NCI-H2227 (cell line): ENCODE data around the gene PTCRA.
"Not testable (repeated sequence)": the region's sequence is repeated elsewhere in the genome, so short reads cannot be mapped to it uniquely, and the experiment has no call there.

ENCODE experiments used
- DNase-seq: peaks from one replicate; lab custom pipeline; 2025; ENCODE audit not compliant: unreplicated experiment; lab: John Stamatoyannopoulos, UW

Gene PTCRA

GRCh38 chr6:42902429-42903263, 13.2 kb upstream of the PTCRA start:
- DNase-seq: not testable (repeated sequence)

GRCh38 chr6:42904467-42904866, 11.4 kb upstream of the PTCRA start:
- no peak for DNase-seq

DNA sequence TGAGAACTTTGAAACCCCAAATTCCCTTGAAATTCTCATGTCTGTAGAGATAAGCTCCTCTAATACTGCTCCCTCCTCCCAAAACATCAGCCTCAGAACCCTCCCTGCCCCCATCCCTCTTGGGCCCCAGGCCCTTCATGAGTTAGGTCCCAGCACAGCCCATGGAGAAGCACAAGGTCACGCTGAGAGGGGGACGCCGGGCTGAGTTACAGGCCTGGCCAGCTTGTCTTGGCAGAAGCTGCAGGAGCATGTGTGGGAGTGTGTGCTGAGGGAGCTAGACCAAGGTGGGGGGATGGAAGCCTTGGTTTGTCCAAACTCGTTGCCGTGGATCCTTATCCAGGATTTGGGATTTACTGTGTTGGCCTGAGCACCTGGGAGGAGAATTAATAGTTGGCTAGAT, 8.5 kb upstream of the PTCRA start:
- no peak for DNase-seq

- no peak for DNase-seq
Measured at GRCh38 chr6:42909835-42910234, 6.0 kb upstream of the PTCRA start.

DNA sequence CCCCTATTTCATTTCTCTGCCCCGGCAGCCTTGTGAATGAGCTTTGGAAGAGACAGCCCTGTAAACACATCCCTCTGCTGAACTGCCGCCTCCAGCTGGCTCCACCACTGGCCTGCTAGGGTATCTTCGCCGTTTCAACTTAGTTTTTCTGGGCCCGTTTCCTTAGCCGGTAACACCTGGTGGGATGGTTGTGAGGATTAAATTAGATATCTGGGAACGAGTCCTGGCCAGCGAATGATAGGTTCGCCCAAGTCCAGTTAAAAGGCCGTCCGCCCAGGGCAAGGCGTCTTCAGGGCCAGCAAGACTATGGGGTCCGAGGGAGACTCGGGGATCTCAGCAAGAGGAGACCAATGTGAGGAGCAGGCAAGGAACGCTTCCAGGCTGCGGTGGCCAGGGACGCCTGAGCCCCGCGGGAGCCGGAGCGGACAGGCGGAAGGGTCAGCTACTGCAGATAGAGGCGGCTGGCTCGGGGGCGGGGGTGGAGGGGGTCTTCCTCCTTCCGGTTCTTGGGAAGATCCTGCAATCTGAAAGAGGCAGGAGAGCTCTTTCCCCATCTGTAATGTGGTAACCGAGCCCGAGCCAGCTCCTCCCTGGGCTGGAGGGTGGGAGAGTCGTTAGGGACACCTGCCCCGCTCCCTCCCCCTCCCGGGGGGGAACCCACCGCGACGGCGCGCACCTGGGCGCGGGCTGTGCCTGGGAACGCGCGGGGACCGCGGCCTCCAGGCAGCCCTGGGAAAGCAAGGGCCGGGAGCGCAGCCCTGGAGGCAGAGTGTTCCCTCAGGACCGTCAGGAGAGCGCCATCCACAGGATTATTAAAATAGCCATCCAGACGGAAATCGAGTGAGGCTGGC, 4.5 kb upstream of the PTCRA start:
- peak; percentile 21 for DNase-seq

DNA sequence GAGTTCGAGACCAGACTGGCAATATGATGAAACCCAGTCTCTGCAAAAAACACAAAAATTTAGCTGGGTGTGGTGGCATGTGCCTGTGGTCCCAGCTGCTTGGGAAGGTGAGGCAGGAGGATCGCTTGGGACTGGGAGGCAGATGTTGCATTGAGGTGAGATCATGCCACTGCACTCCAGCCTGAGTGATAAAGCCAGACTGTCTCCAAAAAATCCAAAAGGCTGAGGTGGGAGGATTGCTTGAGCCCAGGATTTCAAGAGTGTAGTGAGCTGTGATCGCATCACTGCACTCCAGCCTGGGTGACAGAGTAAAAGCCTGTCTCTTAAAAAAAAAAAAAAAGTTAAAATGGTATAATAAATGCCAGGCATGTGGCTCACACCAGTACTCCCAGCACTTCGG, 1.3 kb upstream of the PTCRA start:
- no peak for DNase-seq

GRCh38 chr6:42916288-42916687, 435 bp downstream of the PTCRA start:
- no peak for DNase-seq

GRCh38 chr6:42921801-42922200, 5.9 kb downstream of the PTCRA start:
- no peak for DNase-seq

DNA sequence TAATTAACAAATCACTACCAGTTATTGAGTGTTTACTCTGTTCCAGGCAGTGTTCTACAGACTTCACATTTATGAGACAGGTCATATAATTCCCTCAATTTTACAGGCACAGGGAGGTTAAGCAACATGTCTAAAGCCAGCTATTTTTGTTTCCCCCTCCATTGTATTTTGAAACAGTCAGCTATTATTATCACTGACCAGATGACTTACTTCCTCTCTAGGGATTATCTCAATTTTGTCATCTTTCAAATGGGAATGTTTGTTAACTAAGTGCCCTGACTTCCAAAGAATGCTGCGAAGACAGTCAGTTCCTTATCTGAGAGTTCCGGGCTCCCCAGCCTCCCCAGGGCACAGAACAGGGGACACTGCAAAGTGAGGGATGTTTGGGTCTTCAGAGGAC, 7.8 kb downstream of the PTCRA start:
- no peak for DNase-seq

GRCh38 chr6:42925248-42925857, 9.5 kb downstream of the PTCRA start:
- DNase-seq: no peak

GRCh38 chr6:42928986-42929820, 13.3 kb downstream of the PTCRA start, which contains the start of gene CNPY3:
Gene CNPY3, plus strand, starts transcription at chr6:42929480. Its CDS starts 91 bp downstream, at chr6:42929571.
- DNase-seq: peak; percentile 95

DNA sequence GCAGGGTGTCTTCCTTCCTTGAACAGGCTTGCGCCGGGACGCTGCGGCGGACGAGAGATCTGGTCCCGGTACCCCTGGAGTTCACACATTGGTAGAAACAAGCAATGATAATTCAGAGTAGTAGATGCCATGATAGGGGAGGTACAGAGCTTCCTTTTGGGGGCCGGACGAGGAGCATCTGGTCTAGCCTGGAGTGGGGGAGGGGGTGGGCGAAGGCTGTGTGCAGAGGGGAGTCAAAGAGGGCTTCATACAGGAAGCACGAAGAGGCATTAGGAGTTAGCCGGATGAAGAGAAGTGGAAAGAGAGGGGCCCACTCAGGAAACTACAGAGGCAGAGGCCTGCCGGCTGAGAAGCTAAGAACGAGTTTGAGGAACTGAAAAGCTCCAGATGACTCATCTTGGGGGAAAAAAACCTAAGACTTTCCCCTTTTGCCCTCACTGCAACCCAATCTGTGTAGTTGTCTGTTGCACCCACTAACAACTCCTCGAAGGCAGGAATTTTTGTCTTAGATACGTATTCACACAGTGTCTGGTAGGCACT, 14.0 kb downstream of the PTCRA start:
- DNase-seq: no peak

- no peak for DNase-seq
Measured at GRCh38 chr6:42932412-42932811, 16.6 kb downstream of the PTCRA start.

- DNase-seq: no peak
Measured at GRCh38 chr6:42933205-42933604, 17.4 kb downstream of the PTCRA start.

- no peak for DNase-seq
Measured at GRCh38 chr6:42935322-42935721, 19.5 kb downstream of the PTCRA start.

- DNase-seq: no peak
Measured at GRCh38 chr6:42936398-42936797, 20.5 kb downstream of the PTCRA start.

GRCh38 chr6:42937548-42938427, 21.9 kb downstream of the PTCRA start:
- DNase-seq: no peak

GRCh38 chr6:42938428-42938796, 22.6 kb downstream of the PTCRA start:
- no peak for DNase-seq

DNA sequence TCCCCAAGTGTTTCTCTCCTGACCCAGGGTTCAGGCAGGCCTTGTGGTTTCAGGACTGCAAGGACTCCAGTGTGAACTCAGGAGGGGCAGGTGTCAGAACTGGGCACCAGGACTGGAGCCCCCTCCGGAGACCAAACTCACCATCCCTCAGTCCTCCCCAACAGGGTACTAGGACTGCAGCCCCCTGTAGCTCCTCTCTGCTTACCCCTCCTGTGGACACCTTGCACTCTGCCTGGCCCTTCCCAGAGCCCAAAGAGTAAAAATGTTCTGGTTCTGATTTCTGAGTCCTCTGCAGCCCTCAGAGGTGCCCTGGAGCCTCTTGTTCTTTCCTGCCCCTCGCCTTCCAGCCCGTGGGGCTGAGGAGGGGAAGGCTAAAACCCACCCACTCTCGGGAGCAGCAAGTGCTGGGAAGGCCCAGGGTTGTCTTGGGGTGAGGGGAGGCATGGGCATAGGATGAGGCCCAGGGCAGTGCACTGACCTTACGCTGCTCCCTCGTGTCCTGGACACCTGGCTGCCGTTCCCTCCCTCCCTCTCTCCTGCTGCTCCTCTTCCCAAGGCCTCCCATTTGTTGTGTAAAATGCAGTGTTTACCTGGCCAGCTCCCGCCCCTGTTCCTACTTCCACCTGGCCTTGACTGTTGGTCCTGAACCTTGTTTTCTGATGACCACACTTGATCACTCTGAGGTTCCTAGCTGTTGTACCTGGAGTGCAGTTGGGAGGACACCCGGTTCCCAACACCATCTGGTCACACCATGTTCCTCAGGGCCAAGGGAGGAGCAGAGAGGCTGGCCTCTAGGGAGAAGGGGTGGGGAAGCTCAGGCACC, 23.3 kb downstream of the PTCRA start:
- DNase-seq: no peak
